K562 (cell line): Measurements from ENCODE around the gene TRPV6. TPM values are rescaled to one million over a fixed set of nuclear protein-coding genes. Genes with fewer than 3 reads are reported as not detected.

ENCODE experiments used
- ARID4B ChIP-seq: sonication (generic); formaldehyde crosslinking; IDR thresholded peaks from 2 replicates; pipeline ENCODE4 v1.8.0; 2022; ENCODE audit warnings: mild to moderate bottlenecking, missing genetic modification reagents
- CBFA2T2 ChIP-seq: fragments of 450-650 bp; conservative IDR thresholded peaks from 2 replicates; pipeline ENCODE4 v1.6.1; 2017; ENCODE audit warnings: mild to moderate bottlenecking
- ESRRA ChIP-seq: fragments of 450-650 bp; IDR thresholded peaks from 2 replicates; pipeline ENCODE4 v1.6.1; 2014; ENCODE audit warnings: low read depth, mild to moderate bottlenecking, moderate library complexity, borderline replicate concordance
- ETV6 ChIP-seq, 3 experiments: fragments of 150-350 bp in 1 of 3; sonication (generic) in 1 of 3; formaldehyde crosslinking in 1 of 3; IDR thresholded peaks; 2 replicates each; pipeline versions ENCODE4 v1.6.1 to v1.8.0; 2014 to 2022; ENCODE audit warnings: borderline replicate concordance in 2 of 3, low read depth in 2 of 3, antibody characterized with exemption in 1 of 3, low read length in 1 of 3, mild to moderate bottlenecking in 1 of 3, missing genetic modification reagents in 1 of 3
- FIP1L1 ChIP-seq: fragments of 200-400 bp; formaldehyde crosslinking; IDR thresholded peaks from 2 replicates; pipeline ENCODE4 v1.6.1; 2018; ENCODE audit warnings: mild to moderate bottlenecking, low read depth, low read length; ENCODE audit not compliant: poor library complexity, severe bottlenecking
- FOXK2 ChIP-seq, 2 experiments: fragments of 450-650 bp; IDR thresholded peaks in 1 of 2; conservative IDR thresholded peaks in 1 of 2; 2 replicates each; pipeline ENCODE4 v1.6.1; 2016; ENCODE audit warnings: low read depth in 2 of 2, mild to moderate bottlenecking in 1 of 2
- KLF1 ChIP-seq: fragments of 450-650 bp; IDR thresholded peaks from 2 replicates; pipeline ENCODE4 v1.6.1; 2016; ENCODE audit warnings: missing genetic modification characterization, missing compliant biosample characterization
- KLF16 ChIP-seq: IDR thresholded peaks from 2 replicates; pipeline ENCODE4 v1.6.1; 2016; ENCODE audit warnings: antibody characterized with exemption
- MEF2D ChIP-seq: conservative IDR thresholded peaks from 2 replicates; pipeline ENCODE4 v1.6.1; 2016; ENCODE audit warnings: low read depth, missing genetic modification characterization, missing compliant biosample characterization
- MTA2 ChIP-seq: fragments of 450-650 bp; IDR thresholded peaks from 2 replicates; pipeline ENCODE4 v1.6.1; 2016; ENCODE audit warnings: low read depth
- NFE2 ChIP-seq: IDR thresholded peaks from 2 replicates; pipeline ENCODE4 v1.6.1; 2014; ENCODE audit warnings: antibody characterized with exemption, low read depth
- RAD51 ChIP-seq: fragments of 450-650 bp; IDR thresholded peaks from 2 replicates; pipeline ENCODE4 v1.7.1; 2016; ENCODE audit warnings: low read depth, mild to moderate bottlenecking, borderline replicate concordance
- SMARCA4 ChIP-seq: fragments of 450-650 bp; IDR thresholded peaks from 2 replicates; pipeline ENCODE4 v1.6.1; 2016
- SNRNP70 ChIP-seq: fragments of 200-400 bp; formaldehyde crosslinking; optimal IDR thresholded peaks from 2 replicates; pipeline ENCODE3; 2017; ENCODE audit warnings: low read depth, low read length
- TAF9B ChIP-seq: fragments of 450-650 bp; IDR thresholded peaks from 2 replicates; pipeline ENCODE4 v1.6.1; 2018; ENCODE audit warnings: mild to moderate bottlenecking; ENCODE audit not compliant: partially characterized antibody
- TFAM ChIP-seq: fragments of 250-450 bp; sonication (Bioruptor Pico); conservative IDR thresholded peaks from 2 replicates; pipeline ENCODE4 v1.5.0; 2021; ENCODE audit warnings: mild to moderate bottlenecking, moderate library complexity
- TRIM28 ChIP-seq: fragments of 450-650 bp; IDR thresholded peaks from 2 replicates; pipeline ENCODE4 v1.6.1; 2017
- TSC22D4 ChIP-seq: fragments of 450-650 bp; IDR thresholded peaks from 2 replicates; pipeline ENCODE4 v1.6.1; 2016; ENCODE audit warnings: missing genetic modification characterization, missing biosample characterization, control low read depth
- WHSC1 ChIP-seq: IDR thresholded peaks from one replicate; pipeline ENCODE4 v1.6.1; 2012; ENCODE audit warnings: low read length, control low read depth, inconsistent platforms
- polyA plus RNA-seq, 8 experiments: library from polyadenylated mRNA; depleted of rRNA in 4 of 8; stranded (reverse) in 5 of 8; unstranded in 3 of 8; fragments of >200 nt; fragmentation: Nextera tagmentation in 2 of 8; fragmentation: Illumina TruSeq in 1 of 8; extraction: Ambion mirVana in 2 of 8; extraction: Trizol in 1 of 8; gene quantifications; 2 replicates each; pipeline versions ENCODE4 v1.2.1 to v1.2.3, GENCODE V29; 2011 to 2014; ENCODE audit warnings: inconsistent platforms in 1 of 8, missing spikeins in 1 of 8
- total RNA-seq, 7 experiments: library from RNA; depleted of rRNA in 6 of 7; stranded (reverse); fragments of >200 nt in 6 of 7; fragmentation: Illumina TruSeq in 2 of 7; extraction: Trizol in 2 of 7; gene quantifications; 2 replicates each; pipeline versions ENCODE4 v1.2.1 to v1.2.3, GENCODE V29; 2011 to 2021; ENCODE audit warnings: low replicate concordance in 1 of 7
- TF ChIP-seq, protein P1 (sequence below): sonication (generic); formaldehyde crosslinking; IDR thresholded peaks from 2 replicates; pipeline ENCODE4 v1.8.0; 2022; ENCODE audit warnings: mild to moderate bottlenecking, missing genetic modification reagents, borderline replicate concordance
- TF ChIP-seq, protein P2 (sequence below): sonication (generic); formaldehyde crosslinking; IDR thresholded peaks from 2 replicates; pipeline ENCODE4 v1.8.0; 2022; ENCODE audit warnings: missing genetic modification reagents, mild to moderate bottlenecking, borderline replicate concordance

Gene TRPV6
- total and polyA plus RNA-seq, 9 of the 15 experiments (the other 6 are each of a cell fraction or from before 2014, with no cell fraction given), result 0.04 to 0.36 (median 0.11) TPM

DNA sequence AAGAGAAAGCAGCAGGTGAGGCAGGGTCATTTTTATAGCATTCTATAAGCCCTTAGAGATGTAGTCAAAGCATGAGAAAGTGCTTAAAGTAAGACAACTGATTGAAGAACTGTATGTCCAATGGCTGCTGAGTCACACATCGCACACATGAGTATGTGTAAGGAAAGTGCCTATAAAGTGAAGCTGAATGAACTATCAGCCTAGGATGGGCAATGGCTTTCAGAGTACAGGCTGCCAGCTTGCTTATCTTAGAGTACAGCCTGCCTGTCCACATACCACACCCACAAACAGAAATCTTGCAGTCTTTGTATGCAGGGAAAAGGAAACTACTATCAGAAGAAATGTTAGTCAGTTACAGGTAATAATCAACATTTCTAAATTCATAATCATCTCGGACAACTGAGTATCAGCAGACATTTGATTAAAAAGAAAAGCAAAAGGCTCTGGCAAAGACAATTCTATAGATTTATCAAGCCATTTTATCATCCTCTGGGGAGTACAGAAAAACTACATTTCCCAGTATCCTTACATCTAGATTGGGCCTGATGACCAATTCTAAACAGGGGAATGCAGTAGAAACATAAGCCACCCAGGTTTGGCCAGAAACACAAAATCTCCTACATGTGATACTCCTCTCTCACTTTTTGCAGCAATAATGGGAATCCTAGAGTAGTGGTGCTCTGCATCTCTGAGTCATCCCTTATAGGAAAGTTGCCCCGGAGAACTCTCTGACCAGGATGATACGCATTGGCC lies 46.9 kb downstream of the TRPV6 start (continued):
- TF ChIP-seq, protein P1, sequence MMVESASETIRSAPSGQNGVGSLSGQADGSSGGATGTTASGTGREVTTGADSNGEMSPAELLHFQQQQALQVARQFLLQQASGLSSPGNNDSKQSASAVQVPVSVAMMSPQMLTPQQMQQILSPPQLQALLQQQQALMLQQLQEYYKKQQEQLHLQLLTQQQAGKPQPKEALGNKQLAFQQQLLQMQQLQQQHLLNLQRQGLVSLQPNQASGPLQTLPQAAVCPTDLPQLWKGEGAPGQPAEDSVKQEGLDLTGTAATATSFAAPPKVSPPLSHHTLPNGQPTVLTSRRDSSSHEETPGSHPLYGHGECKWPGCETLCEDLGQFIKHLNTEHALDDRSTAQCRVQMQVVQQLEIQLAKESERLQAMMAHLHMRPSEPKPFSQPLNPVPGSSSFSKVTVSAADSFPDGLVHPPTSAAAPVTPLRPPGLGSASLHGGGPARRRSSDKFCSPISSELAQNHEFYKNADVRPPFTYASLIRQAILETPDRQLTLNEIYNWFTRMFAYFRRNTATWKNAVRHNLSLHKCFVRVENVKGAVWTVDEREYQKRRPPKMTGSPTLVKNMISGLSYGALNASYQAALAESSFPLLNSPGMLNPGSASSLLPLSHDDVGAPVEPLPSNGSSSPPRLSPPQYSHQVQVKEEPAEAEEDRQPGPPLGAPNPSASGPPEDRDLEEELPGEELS (CRISPR knock-in tag), result peak; percentile 26; the same call in 1 of the 2 replicates
- peak; percentile 77 for TF ChIP-seq CBFA2T2
- TF ChIP-seq ESRRA, result no peak
- no peak for TF ChIP-seq SNRNP70
- no peak for TF ChIP-seq MEF2D
- peak; percentile 47; the same call in 1 of the 2 replicates for TF ChIP-seq SMARCA4
- TF ChIP-seq FIP1L1, result no peak
- no peak for TF ChIP-seq RAD51
- no peak for TF ChIP-seq KLF16
- TF ChIP-seq KLF1 (tag), result peak; percentile 34; the same call in 1 of the 2 replicates
- TF ChIP-seq FOXK2 (conservative IDR thresholded peaks at IDR 0.05 in 1 of 2, IDR thresholded peaks at IDR 0.05 in 1 of 2; ENCODE audit: low read depth in 2 of 2), result 0 out of 4 replicates have a peak, but pooled peaks of 1 of the 2 experiments have one; percentile 9
- TF ChIP-seq NFE2, result peak; percentile 85
- no peak for TF ChIP-seq ETV6 (IDR thresholded peaks at IDR 0.05; ENCODE audit: borderline replicate concordance in 1 of 2, low read depth in 2 of 2, low read length in 1 of 2)
- TF ChIP-seq ETV6 (CRISPR knock-in tag; IDR thresholded peaks at IDR 0.05; ENCODE audit: borderline replicate concordance), result no peak
- TF ChIP-seq TAF9B, result no peak
- TF ChIP-seq TRIM28, result peak; percentile 65; the same call in 1 of the 2 replicates
- peak; percentile 58 for TF ChIP-seq MTA2
- no peak for TF ChIP-seq ARID4B
- TF ChIP-seq TFAM (CRISPR knock-in tag), result no peak
- no peak for TF ChIP-seq WHSC1
- TF ChIP-seq, protein P2, sequence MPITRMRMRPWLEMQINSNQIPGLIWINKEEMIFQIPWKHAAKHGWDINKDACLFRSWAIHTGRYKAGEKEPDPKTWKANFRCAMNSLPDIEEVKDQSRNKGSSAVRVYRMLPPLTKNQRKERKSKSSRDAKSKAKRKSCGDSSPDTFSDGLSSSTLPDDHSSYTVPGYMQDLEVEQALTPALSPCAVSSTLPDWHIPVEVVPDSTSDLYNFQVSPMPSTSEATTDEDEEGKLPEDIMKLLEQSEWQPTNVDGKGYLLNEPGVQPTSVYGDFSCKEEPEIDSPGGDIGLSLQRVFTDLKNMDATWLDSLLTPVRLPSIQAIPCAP (CRISPR knock-in tag), result no peak
- no peak for TF ChIP-seq TSC22D4 (tag)
